Measurements from ENCODE around the gene FOXL2.

GRCh38 chr3:138933068-138933668, 13.8 kb downstream of the FOXL2 start:
- TF ChIP-seq CTCF (IDR thresholded peaks at IDR 0.05) (no peak), EZH2 (IDR thresholded peaks at IDR 0.05) (no peak), EZH2phosphoT487 (IDR thresholded peaks at IDR 0.05) (no peak)

Measured in neural progenitor cell (in vitro differentiated cells).